GM19324 (cell line): ENCODE measurements around the gene GBGT1.
"Not testable (repeated sequence)": the region's sequence is repeated elsewhere in the genome, so short reads cannot be mapped to it uniquely, and the experiment has no call there.

Source experiments
- ATAC-seq: cut with Tn5 transposase; IDR thresholded peaks from one replicate; pipeline ENCODE4 v1.9.1; 2021; ENCODE audit warnings: mild to moderate bottlenecking, moderate library complexity; ENCODE audit not compliant: unreplicated experiment, low FRiP score

The GBGT1 gene

GRCh38 chr9:133163504-133164172, at the start of gene GBGT1:
GBGT1 (minus strand) TSS chr9:133163914; CDS start chr9:133162412, 1,502 bp downstream.
- no peak for ATAC-seq

GRCh38 chr9:133210609-133211008, 46.9 kb upstream of the GBGT1 start:
- no peak for ATAC-seq

GRCh38 chr9:133210202-133210532, 46.5 kb upstream of the GBGT1 start:
- ATAC-seq, result no peak

- not testable (repeated sequence) for ATAC-seq
Observed at GRCh38 chr9:133209327-133210201, 45.9 kb upstream of the GBGT1 start.

GRCh38 chr9:133208880-133209300, 45.2 kb upstream of the GBGT1 start, which contains the start of gene OBP2B:
OBP2B (minus strand) TSS chr9:133209250; CDS start chr9:133209199, 51 bp downstream.
- ATAC-seq, result not testable (repeated sequence)

- not testable (repeated sequence) for ATAC-seq
Observed at GRCh38 chr9:133208171-133208879, 44.6 kb upstream of the GBGT1 start.

- ATAC-seq, result no peak
Observed at GRCh38 chr9:133207540-133208170, 43.9 kb upstream of the GBGT1 start.

GRCh38 chr9:133207021-133207531, 43.4 kb upstream of the GBGT1 start:
- no peak for ATAC-seq

- no peak for ATAC-seq
Observed at GRCh38 chr9:133205996-133206931, 42.5 kb upstream of the GBGT1 start.

GRCh38 chr9:133205481-133205887, 41.8 kb upstream of the GBGT1 start:
- ATAC-seq, result not testable (repeated sequence)

GRCh38 chr9:133204993-133205336, 41.3 kb upstream of the GBGT1 start:
- no peak for ATAC-seq

GRCh38 chr9:133204335-133204992, 40.8 kb upstream of the GBGT1 start:
- ATAC-seq, result no peak

GRCh38 chr9:133203506-133204075, 39.9 kb upstream of the GBGT1 start:
- ATAC-seq, result no peak

- no peak for ATAC-seq
Observed at GRCh38 chr9:133202688-133203453, 39.2 kb upstream of the GBGT1 start.

GRCh38 chr9:133202145-133202513, 38.4 kb upstream of the GBGT1 start:
- ATAC-seq, result no peak

- ATAC-seq, result no peak
Observed at GRCh38 chr9:133201424-133202144, 37.9 kb upstream of the GBGT1 start.

GRCh38 chr9:133200631-133201030, 36.9 kb upstream of the GBGT1 start:
- ATAC-seq, result no peak
